HepG2 (cell line): ENCODE results near the gene SLC29A1. TPM values are rescaled to one million over a fixed set of nuclear protein-coding genes. Genes with fewer than 3 reads are reported as not detected.

Experiments
- DMAP1 ChIP-seq: IDR thresholded peaks from 2 replicates; pipeline ENCODE4 v1.6.1; 2016
- ESRRA ChIP-seq: sonication (generic); formaldehyde crosslinking; IDR thresholded peaks from 2 replicates; pipeline ENCODE4 v1.5.1; 2020; ENCODE audit warnings: mild to moderate bottlenecking, low read depth, missing genetic modification reagents
- ETV5 ChIP-seq: IDR thresholded peaks from 2 replicates; pipeline ENCODE4 v1.6.1; 2018; ENCODE audit warnings: missing biosample characterization, missing genetic modification reagents, inconsistent platforms, borderline replicate concordance
- FOXP1 ChIP-seq, 2 experiments: fragments of 450-650 bp in 1 of 2; IDR thresholded peaks; 2 replicates each; pipeline ENCODE4 v1.6.1; 2017 to 2018; ENCODE audit warnings: antibody characterized with exemption in 1 of 2
- GATAD1 ChIP-seq: IDR thresholded peaks from 2 replicates; pipeline ENCODE4 v1.6.1; 2016; ENCODE audit warnings: missing genetic modification reagents, missing compliant biosample characterization
- GLI4 ChIP-seq: sonication (generic); formaldehyde crosslinking; IDR thresholded peaks from 2 replicates; pipeline ENCODE4 v1.5.1; 2020; ENCODE audit warnings: missing genetic modification reagents, mild to moderate bottlenecking, moderate library complexity, borderline replicate concordance
- KDM3A ChIP-seq: IDR thresholded peaks from 2 replicates; pipeline ENCODE4 v1.6.1; 2018; ENCODE audit warnings: low read depth, missing compliant biosample characterization
- MTF2 ChIP-seq: sonication (generic); formaldehyde crosslinking; IDR thresholded peaks from 2 replicates; pipeline ENCODE4 v1.5.0; 2020; ENCODE audit warnings: missing genetic modification reagents, borderline replicate concordance
- POGK ChIP-seq: sonication (generic); formaldehyde crosslinking; conservative IDR thresholded peaks from 2 replicates; pipeline ENCODE4 v1.8.0; 2022; ENCODE audit warnings: mild to moderate bottlenecking, moderate library complexity, missing genetic modification reagents
- RARG ChIP-seq: sonication (generic); formaldehyde crosslinking; IDR thresholded peaks from 2 replicates; pipeline ENCODE4 v1.4.0; 2020; ENCODE audit warnings: low read depth, mild to moderate bottlenecking, missing genetic modification reagents
- SIN3B ChIP-seq: fragments of 150-350 bp; IDR thresholded peaks from 2 replicates; pipeline ENCODE4 v1.6.1; 2014; ENCODE audit warnings: low read length
- SYNCRIP ChIP-seq: fragments of 200-400 bp; formaldehyde crosslinking; IDR thresholded peaks from 2 replicates; pipeline ENCODE4 v1.6.1; 2018; ENCODE audit warnings: mild to moderate bottlenecking, low read depth, low read length; ENCODE audit not compliant: insufficient read depth
- ZNF569 ChIP-seq: sonication (generic); formaldehyde crosslinking; IDR thresholded peaks from 2 replicates; pipeline ENCODE4 v1.5.0; 2020; ENCODE audit warnings: mild to moderate bottlenecking, missing genetic modification reagents, moderate library complexity, borderline replicate concordance
- polyA plus RNA-seq, 8 experiments: library from polyadenylated mRNA; depleted of rRNA in 3 of 8; stranded (reverse) in 7 of 8; unstranded in 1 of 8; fragments of >200 nt; fragmentation: Illumina TruSeq in 4 of 8; extraction: Trizol in 4 of 8; gene quantifications; 2 replicates each; pipeline versions ENCODE4 v1.2.1 to v1.2.3, GENCODE V29; 2011 to 2016; ENCODE audit warnings: low read depth in 4 of 8, missing spikeins in 1 of 8, mixed read lengths in 1 of 8; ENCODE audit not compliant: insufficient read depth in 1 of 8
- total RNA-seq, 5 experiments: library from RNA; depleted of rRNA; stranded (reverse); fragments of >200 nt; fragmentation: Illumina TruSeq; extraction: Trizol; gene quantifications; 2 replicates each; pipeline ENCODE4 v1.2.3, GENCODE V29; 2016; ENCODE audit warnings: low read depth in 1 of 5
- TF ChIP-seq, protein P1 (sequence below): sonication (generic); formaldehyde crosslinking; IDR thresholded peaks from 2 replicates; pipeline ENCODE4 v1.4.0; 2020; ENCODE audit warnings: missing genetic modification reagents
- TF ChIP-seq, protein P2 (sequence below): sonication (generic); formaldehyde crosslinking; conservative IDR thresholded peaks from 2 replicates; pipeline ENCODE4 v1.5.0; 2020; ENCODE audit warnings: missing genetic modification reagents
- TF ChIP-seq, protein P3 (sequence below): sonication (generic); formaldehyde crosslinking; IDR thresholded peaks from 2 replicates; pipeline ENCODE4 v1.4.0; 2020; ENCODE audit warnings: missing genetic modification reagents
- TF ChIP-seq, protein P4 (sequence below): sonication (generic); formaldehyde crosslinking; IDR thresholded peaks from 2 replicates; pipeline ENCODE4 v1.4.0; 2020; ENCODE audit warnings: missing genetic modification reagents
- TF ChIP-seq, protein P5 (sequence below): sonication (generic); formaldehyde crosslinking; IDR thresholded peaks from 2 replicates; pipeline ENCODE4 v1.4.0; 2020; ENCODE audit warnings: missing genetic modification reagents, low read depth, mild to moderate bottlenecking, borderline replicate concordance

SLC29A1 gene
- total and polyA plus RNA-seq, 2 of the 13 experiments (the other 11 are each of a cell fraction or from before 2014, with no cell fraction given), result 43.2 to 106 TPM

DNA sequence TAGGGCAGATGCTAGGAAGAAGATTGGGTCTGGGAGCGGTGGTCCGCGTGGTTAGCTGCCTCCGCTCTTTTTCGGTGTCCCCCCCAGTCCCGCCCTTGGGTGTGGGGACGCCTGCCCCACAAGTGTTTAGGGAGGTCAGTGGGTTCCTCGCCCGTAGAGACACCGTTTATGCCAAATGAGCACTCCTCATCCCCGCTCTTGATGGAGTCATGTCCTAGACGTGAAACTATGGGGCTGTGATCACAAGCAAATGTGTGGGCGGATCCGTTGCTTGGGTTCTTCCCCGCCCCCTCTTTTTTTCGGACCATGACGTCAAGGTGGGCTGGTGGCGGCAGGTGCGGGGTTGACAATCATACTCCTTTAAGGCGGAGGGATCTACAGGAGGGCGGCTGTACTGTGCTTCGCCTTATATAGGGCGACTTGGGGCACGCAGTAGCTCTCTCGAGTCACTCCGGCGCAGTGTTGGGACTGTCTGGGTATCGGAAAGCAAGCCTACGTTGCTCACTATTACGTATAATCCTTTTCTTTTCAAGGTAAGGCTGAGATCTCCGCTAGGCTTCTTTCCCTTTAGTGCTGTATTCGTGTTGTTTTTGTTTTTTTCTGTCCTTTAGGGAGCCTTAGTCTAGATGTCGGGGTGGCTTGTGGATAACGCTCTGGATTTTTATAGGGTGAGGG lies 23.4 kb downstream of the SLC29A1 start, which contains the start of gene HSP90AB1 (continued):
- TF ChIP-seq ETV5, result 0 out of 2 replicates have a peak, but pooled peaks have one; percentile 27
- TF ChIP-seq MTF2, result no peak; the same call in 1 of the 2 replicates
- TF ChIP-seq POGK (CRISPR knock-in tag), result 0 out of 2 replicates have a peak, but pooled peaks have one; percentile 16
- TF ChIP-seq, protein P1, sequence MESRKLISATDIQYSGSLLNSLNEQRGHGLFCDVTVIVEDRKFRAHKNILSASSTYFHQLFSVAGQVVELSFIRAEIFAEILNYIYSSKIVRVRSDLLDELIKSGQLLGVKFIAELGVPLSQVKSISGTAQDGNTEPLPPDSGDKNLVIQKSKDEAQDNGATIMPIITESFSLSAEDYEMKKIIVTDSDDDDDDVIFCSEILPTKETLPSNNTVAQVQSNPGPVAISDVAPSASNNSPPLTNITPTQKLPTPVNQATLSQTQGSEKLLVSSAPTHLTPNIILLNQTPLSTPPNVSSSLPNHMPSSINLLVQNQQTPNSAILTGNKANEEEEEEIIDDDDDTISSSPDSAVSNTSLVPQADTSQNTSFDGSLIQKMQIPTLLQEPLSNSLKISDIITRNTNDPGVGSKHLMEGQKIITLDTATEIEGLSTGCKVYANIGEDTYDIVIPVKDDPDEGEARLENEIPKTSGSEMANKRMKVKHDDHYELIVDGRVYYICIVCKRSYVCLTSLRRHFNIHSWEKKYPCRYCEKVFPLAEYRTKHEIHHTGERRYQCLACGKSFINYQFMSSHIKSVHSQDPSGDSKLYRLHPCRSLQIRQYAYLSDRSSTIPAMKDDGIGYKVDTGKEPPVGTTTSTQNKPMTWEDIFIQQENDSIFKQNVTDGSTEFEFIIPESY (CRISPR knock-in tag), result peak; percentile 42
- TF ChIP-seq SIN3B, result peak; percentile 78
- no peak for TF ChIP-seq FOXP1 (IDR thresholded peaks at IDR 0.05)
- TF ChIP-seq FOXP1 (CRISPR knock-in tag; IDR thresholded peaks at IDR 0.05), result peak; percentile 38
- TF ChIP-seq ESRRA, result peak; percentile 40
- no peak for TF ChIP-seq GLI4 (CRISPR knock-in tag)
- TF ChIP-seq KDM3A (CRISPR knock-in tag), result no peak
- peak; percentile 28; the same call in 1 of the 2 replicates for TF ChIP-seq RARG (CRISPR knock-in tag)
- no peak for TF ChIP-seq GATAD1
- TF ChIP-seq, protein P2, sequence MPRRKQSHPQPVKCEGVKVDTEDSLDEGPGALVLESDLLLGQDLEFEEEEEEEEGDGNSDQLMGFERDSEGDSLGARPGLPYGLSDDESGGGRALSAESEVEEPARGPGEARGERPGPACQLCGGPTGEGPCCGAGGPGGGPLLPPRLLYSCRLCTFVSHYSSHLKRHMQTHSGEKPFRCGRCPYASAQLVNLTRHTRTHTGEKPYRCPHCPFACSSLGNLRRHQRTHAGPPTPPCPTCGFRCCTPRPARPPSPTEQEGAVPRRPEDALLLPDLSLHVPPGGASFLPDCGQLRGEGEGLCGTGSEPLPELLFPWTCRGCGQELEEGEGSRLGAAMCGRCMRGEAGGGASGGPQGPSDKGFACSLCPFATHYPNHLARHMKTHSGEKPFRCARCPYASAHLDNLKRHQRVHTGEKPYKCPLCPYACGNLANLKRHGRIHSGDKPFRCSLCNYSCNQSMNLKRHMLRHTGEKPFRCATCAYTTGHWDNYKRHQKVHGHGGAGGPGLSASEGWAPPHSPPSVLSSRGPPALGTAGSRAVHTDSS (CRISPR knock-in tag), result peak; percentile 96; the same call in 1 of the 2 replicates
- TF ChIP-seq SYNCRIP, result no peak
- no peak for TF ChIP-seq ZNF569 (CRISPR knock-in tag)
- TF ChIP-seq DMAP1 (CRISPR knock-in tag), result peak; percentile 65; the same call in 1 of the 2 replicates
- TF ChIP-seq, protein P3, sequence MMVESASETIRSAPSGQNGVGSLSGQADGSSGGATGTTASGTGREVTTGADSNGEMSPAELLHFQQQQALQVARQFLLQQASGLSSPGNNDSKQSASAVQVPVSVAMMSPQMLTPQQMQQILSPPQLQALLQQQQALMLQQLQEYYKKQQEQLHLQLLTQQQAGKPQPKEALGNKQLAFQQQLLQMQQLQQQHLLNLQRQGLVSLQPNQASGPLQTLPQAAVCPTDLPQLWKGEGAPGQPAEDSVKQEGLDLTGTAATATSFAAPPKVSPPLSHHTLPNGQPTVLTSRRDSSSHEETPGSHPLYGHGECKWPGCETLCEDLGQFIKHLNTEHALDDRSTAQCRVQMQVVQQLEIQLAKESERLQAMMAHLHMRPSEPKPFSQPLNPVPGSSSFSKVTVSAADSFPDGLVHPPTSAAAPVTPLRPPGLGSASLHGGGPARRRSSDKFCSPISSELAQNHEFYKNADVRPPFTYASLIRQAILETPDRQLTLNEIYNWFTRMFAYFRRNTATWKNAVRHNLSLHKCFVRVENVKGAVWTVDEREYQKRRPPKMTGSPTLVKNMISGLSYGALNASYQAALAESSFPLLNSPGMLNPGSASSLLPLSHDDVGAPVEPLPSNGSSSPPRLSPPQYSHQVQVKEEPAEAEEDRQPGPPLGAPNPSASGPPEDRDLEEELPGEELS (CRISPR knock-in tag), result peak; percentile 77; the same call in 1 of the 2 replicates
- TF ChIP-seq, protein P4, sequence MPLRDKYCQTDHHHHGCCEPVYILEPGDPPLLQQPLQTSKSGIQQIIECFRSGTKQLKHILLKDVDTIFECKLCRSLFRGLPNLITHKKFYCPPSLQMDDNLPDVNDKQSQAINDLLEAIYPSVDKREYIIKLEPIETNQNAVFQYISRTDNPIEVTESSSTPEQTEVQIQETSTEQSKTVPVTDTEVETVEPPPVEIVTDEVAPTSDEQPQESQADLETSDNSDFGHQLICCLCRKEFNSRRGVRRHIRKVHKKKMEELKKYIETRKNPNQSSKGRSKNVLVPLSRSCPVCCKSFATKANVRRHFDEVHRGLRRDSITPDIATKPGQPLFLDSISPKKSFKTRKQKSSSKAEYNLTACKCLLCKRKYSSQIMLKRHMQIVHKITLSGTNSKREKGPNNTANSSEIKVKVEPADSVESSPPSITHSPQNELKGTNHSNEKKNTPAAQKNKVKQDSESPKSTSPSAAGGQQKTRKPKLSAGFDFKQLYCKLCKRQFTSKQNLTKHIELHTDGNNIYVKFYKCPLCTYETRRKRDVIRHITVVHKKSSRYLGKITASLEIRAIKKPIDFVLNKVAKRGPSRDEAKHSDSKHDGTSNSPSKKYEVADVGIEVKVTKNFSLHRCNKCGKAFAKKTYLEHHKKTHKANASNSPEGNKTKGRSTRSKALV (CRISPR knock-in tag), result peak; percentile 37; the same call in 1 of the 2 replicates
- TF ChIP-seq, protein P5, sequence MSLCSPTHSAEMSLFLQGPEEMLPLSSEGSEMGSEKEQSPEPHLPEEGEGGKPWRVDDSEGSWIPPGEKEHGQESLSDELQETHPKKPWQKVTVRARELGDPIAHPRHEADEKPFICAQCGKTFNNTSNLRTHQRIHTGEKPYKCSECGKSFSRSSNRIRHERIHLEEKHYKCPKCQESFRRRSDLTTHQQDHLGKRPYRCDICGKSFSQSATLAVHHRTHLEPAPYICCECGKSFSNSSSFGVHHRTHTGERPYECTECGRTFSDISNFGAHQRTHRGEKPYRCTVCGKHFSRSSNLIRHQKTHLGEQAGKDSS (CRISPR knock-in tag), result peak; percentile 67; the same call in 1 of the 2 replicates
